K562 (cell line): Measurements from ENCODE around the gene IL11. TPM values are rescaled to one million over a fixed set of nuclear protein-coding genes. Genes with fewer than 3 reads are reported as not detected.
A peak's percentile ranks its signal among the peaks of the same experiment; 100 is the strongest.

Experiments
- ELF4 ChIP-seq: fragments of 450-650 bp; formaldehyde crosslinking; IDR thresholded peaks from 2 replicates; pipeline ENCODE4 v1.4.0; 2022; ENCODE audit warnings: missing genetic modification characterization
- HMG20A ChIP-seq: fragments of 450-650 bp; formaldehyde crosslinking; conservative IDR thresholded peaks from 2 replicates; pipeline ENCODE4 v1.4.0; 2020; ENCODE audit warnings: mild to moderate bottlenecking, mixed read lengths
- HMGN3 ChIP-seq: IDR thresholded peaks from 2 replicates; pipeline ENCODE4 v1.6.1; 2011; ENCODE audit warnings: borderline replicate concordance, low read depth, mild to moderate bottlenecking, mixed read lengths, low read length; ENCODE audit not compliant: insufficient read length; ENCODE audit errors: extremely low read depth
- ID3 ChIP-seq, 2 experiments: fragments of 250-450 bp in 1 of 2; fragments of 450-650 bp in 1 of 2; sonication (Bioruptor Pico) in 1 of 2; IDR thresholded peaks; 2 replicates each; pipeline versions ENCODE4 v1.6.1 to v1.8.0; 2016 to 2021; ENCODE audit warnings: mild to moderate bottlenecking in 2 of 2, moderate library complexity in 2 of 2, missing compliant biosample characterization in 1 of 2, missing genetic modification characterization in 1 of 2
- KLF6 ChIP-seq: fragments of 250-450 bp; sonication (Bioruptor Pico); IDR thresholded peaks from 2 replicates; pipeline ENCODE4 v1.4.0; 2020; ENCODE audit warnings: mild to moderate bottlenecking, moderate library complexity, borderline replicate concordance
- MLLT1 ChIP-seq, 2 experiments: fragments of 450-650 bp; IDR thresholded peaks; 2 replicates each; pipeline ENCODE4 v1.6.1; 2016
- NCOA1 ChIP-seq: fragments of 450-650 bp; IDR thresholded peaks from 2 replicates; pipeline ENCODE4 v1.6.1; 2016; ENCODE audit warnings: low read depth
- SIN3A ChIP-seq, 2 experiments: fragments of 150-350 bp in 1 of 2; IDR thresholded peaks; 2 replicates each; pipeline ENCODE4 v1.6.1; 2011 to 2016; ENCODE audit warnings: borderline replicate concordance in 2 of 2, low read depth in 2 of 2, low read length in 2 of 2, mild to moderate bottlenecking in 2 of 2, moderate library complexity in 2 of 2; ENCODE audit not compliant: control insufficient read depth in 1 of 2
- SIN3B ChIP-seq: fragments of 450-650 bp; IDR thresholded peaks from 2 replicates; pipeline ENCODE4 v1.6.1; 2017; ENCODE audit warnings: low read depth, mild to moderate bottlenecking, moderate library complexity
- SIX5 ChIP-seq, 2 experiments: IDR thresholded peaks; 2 replicates each; pipeline ENCODE4 v1.6.1; 2011; ENCODE audit warnings: low read length in 2 of 2, borderline replicate concordance in 1 of 2, low read depth in 1 of 2, mild to moderate bottlenecking in 1 of 2, moderate library complexity in 1 of 2; ENCODE audit not compliant: insufficient read depth in 1 of 2
- STAG1 ChIP-seq: sonication (generic); formaldehyde crosslinking; IDR thresholded peaks from 2 replicates; pipeline ENCODE4 v1.5.0; 2020; ENCODE audit warnings: missing genetic modification reagents, borderline replicate concordance
- THRA ChIP-seq: fragments of 450-650 bp; IDR thresholded peaks from 2 replicates; pipeline ENCODE4 v1.6.1; 2017; ENCODE audit warnings: mild to moderate bottlenecking, moderate library complexity
- UBTF ChIP-seq, 2 experiments: IDR thresholded peaks; 2 replicates each; pipeline ENCODE4 v1.6.1; 2012; ENCODE audit warnings: improper control_type of control experiment in 2 of 2, low read depth in 2 of 2, low read length in 2 of 2, borderline replicate concordance in 1 of 2
- ZBED1 ChIP-seq: IDR thresholded peaks from 2 replicates; pipeline ENCODE4 v1.6.1; 2014
- ZNF274 ChIP-seq: IDR thresholded peaks from 2 replicates; pipeline ENCODE4 v1.6.1; 2011; ENCODE audit warnings: low read depth, mild to moderate bottlenecking, low read length, moderate library complexity, borderline replicate concordance
- ZNF384 ChIP-seq: IDR thresholded peaks from 2 replicates; pipeline ENCODE4 v1.6.1; 2012; ENCODE audit warnings: low read depth, low read length, improper control_type of control experiment
- ZNF395 ChIP-seq: fragments of 200-800 bp; sonication (Bioruptor generic); IDR thresholded peaks from 2 replicates; pipeline ENCODE4 v1.6.1; 2017; ENCODE audit warnings: missing genetic modification characterization, missing compliant biosample characterization
- ZNF586 ChIP-seq: fragments of 450-650 bp; formaldehyde crosslinking; conservative IDR thresholded peaks from 2 replicates; pipeline ENCODE4 v1.4.0; 2020; ENCODE audit warnings: mild to moderate bottlenecking, moderate library complexity
- ZNF785 ChIP-seq: fragments of 250-450 bp; sonication (Bioruptor Pico); IDR thresholded peaks from 2 replicates; pipeline ENCODE4 v1.4.0; 2020; ENCODE audit warnings: mild to moderate bottlenecking
- ZSCAN29 ChIP-seq: fragments of 450-650 bp; IDR thresholded peaks from 2 replicates; pipeline ENCODE4 v1.6.1; 2017
- polyA plus RNA-seq, 8 experiments: library from polyadenylated mRNA; depleted of rRNA in 4 of 8; stranded (reverse) in 5 of 8; unstranded in 3 of 8; fragments of >200 nt; fragmentation: Nextera tagmentation in 2 of 8; fragmentation: Illumina TruSeq in 1 of 8; extraction: Ambion mirVana in 2 of 8; extraction: Trizol in 1 of 8; gene quantifications; 2 replicates each; pipeline versions ENCODE4 v1.2.1 to v1.2.3, GENCODE V29; 2011 to 2014; ENCODE audit warnings: inconsistent platforms in 1 of 8, missing spikeins in 1 of 8
- total RNA-seq, 7 experiments: library from RNA; depleted of rRNA in 6 of 7; stranded (reverse); fragments of >200 nt in 6 of 7; fragmentation: Illumina TruSeq in 2 of 7; extraction: Trizol in 2 of 7; gene quantifications; 2 replicates each; pipeline versions ENCODE4 v1.2.1 to v1.2.3, GENCODE V29; 2011 to 2021; ENCODE audit warnings: low replicate concordance in 1 of 7

The IL11 gene
- total and polyA plus RNA-seq, 9 of the 15 experiments (the other 6 are each of a cell fraction or from before 2014, with no cell fraction given): 0.04 to 0.42 (median 0.06) TPM; not detected in 6

GRCh38 chr19:55339105-55339888, 31.0 kb downstream of the IL11 start, which contains the start of gene KMT5C (continued):
- TF ChIP-seq SIN3A (IDR thresholded peaks at IDR 0.05; ENCODE audit: borderline replicate concordance in 2 of 2, control insufficient read depth in 1 of 2, low read depth in 2 of 2, low read length in 2 of 2) (no peak; a peak in 1 of 4 replicates), STAG1 (no peak), ZNF586 (no peak), KLF6 (no peak), THRA (no peak), SIX5 (IDR thresholded peaks at IDR 0.05; ENCODE audit: borderline replicate concordance in 1 of 2, insufficient read depth in 1 of 2, low read depth in 1 of 2, low read length in 2 of 2) (no peak), HMGN3 (peak; percentile 29), UBTF (IDR thresholded peaks at IDR 0.05; ENCODE audit: borderline replicate concordance in 1 of 2, low read depth in 2 of 2, low read length in 2 of 2) (no peak), NCOA1 (no peak), MLLT1 (IDR thresholded peaks at IDR 0.05) (peak in 1 of 2 experiments; percentile 97; a peak in 2 of 4 replicates), ELF4 (CRISPR knock-in tag) (no peak), SIN3B (no peak), ZNF274 (no peak), ZBED1 (no peak), ZNF395 (CRISPR knock-in tag) (no peak), ZNF384 (peak; percentile 44; the same call in 1 of the 2 replicates), ID3 (CRISPR knock-in tag; IDR thresholded peaks at IDR 0.05) (no peak), ID3 (tag; IDR thresholded peaks at IDR 0.05) (no peak), ZNF785 (CRISPR knock-in tag) (no peak), HMG20A (CRISPR knock-in tag) (no peak), ZSCAN29 (no peak)
